PC-3 (cell line): ENCODE data around the gene SYDE2. TPM values are rescaled to one million over a fixed set of nuclear protein-coding genes. Genes with fewer than 3 reads are reported as not detected.

Experiments used
- ATAC-seq: fragments of 200-7000 bp; cut with Tn5 transposase; 2 replicates; pipeline ENCODE4 v1.9.1; 2020; ENCODE audit warnings: mild to moderate bottlenecking, moderate library complexity
- BruUV-seq: library from RNA; stranded (reverse); fragments of 400-500 nt; replicated peaks from 2 replicates; lab custom pipeline; 2021; lab: Mats Ljungman, UMichigan
- CTCF ChIA-PET: fragments of 300-600 bp; sonication (Branson Sonifier 250); formaldehyde crosslinking; loops from one replicate; lab custom pipeline; 2022; ENCODE audit warnings: antibody characterized with exemption; lab: Charles Lee
- POLR2A ChIA-PET: fragments of 300-600 bp; sonication (Branson Sonifier 250); formaldehyde crosslinking; loops from one replicate; lab custom pipeline; 2022; ENCODE audit warnings: antibody characterized with exemption; ENCODE audit not compliant: unreplicated experiment; lab: Charles Lee
- DNase-seq: peaks from one replicate; pipeline ENCODE4 v3.0.0-alpha.2; 2015
- H2AFZ ChIP-seq: fragments of 300-600 bp; sonication (generic); 2 replicates; pipeline ENCODE4 v1.6.0; 2016; ENCODE audit warnings: antibody characterized with exemption, low read length
- H3F3A ChIP-seq: fragments of 300-600 bp; sonication (generic); one replicate; pipeline ENCODE4 v1.6.0; 2017; ENCODE audit warnings: antibody characterized with exemption, low read length, control low read depth, mild to moderate bottlenecking; ENCODE audit not compliant: unreplicated experiment
- H3K27ac ChIP-seq: fragments of 300-600 bp; sonication (generic); 2 replicates; pipeline ENCODE4 v1.5.1; 2016; ENCODE audit warnings: mild to moderate bottlenecking, low read length
- H3K27me3 ChIP-seq: fragments of 300-600 bp; sonication (generic); 2 replicates; pipeline ENCODE4 v1.6.1; 2016; ENCODE audit warnings: low read length, mixed read lengths
- H3K36me3 ChIP-seq: fragments of 300-600 bp; sonication (generic); 2 replicates; pipeline ENCODE4 v1.6.1; 2016; ENCODE audit warnings: low read depth, mixed run types, low read length, mixed read lengths
- H3K4me1 ChIP-seq: fragments of 300-600 bp; sonication (generic); 2 replicates; pipeline ENCODE4 v1.5.1; 2016; ENCODE audit warnings: low read length; ENCODE audit not compliant: insufficient read depth
- H3K4me2 ChIP-seq: fragments of 300-600 bp; sonication (generic); 2 replicates; pipeline ENCODE4 v1.6.0; 2016; ENCODE audit warnings: low read length
- H3K4me3 ChIP-seq: fragments of 300-600 bp; sonication (generic); 2 replicates; pipeline ENCODE4 v1.5.1; 2016; ENCODE audit warnings: mild to moderate bottlenecking, low read length, mixed read lengths
- H3K79me2 ChIP-seq: fragments of 300-600 bp; sonication (generic); 2 replicates; pipeline ENCODE4 v1.6.1; 2017; ENCODE audit warnings: low read length, mixed read lengths
- H3K9ac ChIP-seq: fragments of 300-600 bp; sonication (generic); 2 replicates; pipeline ENCODE4 v1.6.0; 2016; ENCODE audit warnings: mild to moderate bottlenecking, low read length
- H3K9me2 ChIP-seq: fragments of 300-600 bp; sonication (generic); replicated peaks from 2 replicates; pipeline ENCODE4 v1.6.1; 2016; ENCODE audit warnings: mixed run types, low read length, mixed read lengths
- H3K9me3 ChIP-seq: fragments of 300-600 bp; sonication (generic); 2 replicates; pipeline ENCODE4 v1.6.1; 2016; ENCODE audit warnings: low read length, mixed read lengths
- H4K20me1 ChIP-seq: fragments of 300-600 bp; sonication (generic); 2 replicates; pipeline ENCODE4 v1.6.1; 2016; ENCODE audit warnings: low read length, mixed read lengths
- EZH2 ChIP-seq: fragments of 300-600 bp; sonication (generic); IDR thresholded peaks from one replicate; pipeline ENCODE4 v1.6.1; 2017; ENCODE audit warnings: antibody characterized with exemption, mild to moderate bottlenecking, low read length; ENCODE audit not compliant: unreplicated experiment
- EZH2phosphoT487 ChIP-seq: fragments of 300-600 bp; sonication (generic); IDR thresholded peaks from 2 replicates; pipeline ENCODE4 v1.6.1; 2018; ENCODE audit warnings: mild to moderate bottlenecking, antibody characterized with exemption, low read length, borderline replicate concordance
- intact Hi-C: fragments of 100-400 bp; cut with micrococcal nuclease; formaldehyde crosslinking; loops from 2 replicates; pipeline ENCODE4 v1.9.0; 2023
- total RNA-seq: library from RNA; depleted of rRNA; stranded (reverse); fragments of >200 nt; gene quantifications from 2 replicates; pipeline ENCODE4 v1.2.3, GENCODE V29; 2014
- TF ChIP-seq, protein P1 (sequence below): fragments of 300-600 bp; sonication (generic); conservative IDR thresholded peaks from 2 replicates; pipeline ENCODE4 v1.5.1; 2017; ENCODE audit warnings: antibody characterized with exemption, low read depth, mild to moderate bottlenecking, low read length

The SYDE2 gene
- total RNA-seq, 1 experiment from 2014 or later = 4.4 TPM

GRCh38 chr1:85121744-85122143 lies 79.1 kb downstream of the SYDE2 start:
- POLR2A ChIA-PET = no interaction called here
- H3K9ac ChIP-seq = no peak overlapping the region
- no peak overlapping the region for H3K4me3 ChIP-seq
- peaks cover 4% of the 10 kb centered on the region; the same call in 1 of the 2 replicates for H3K4me1 ChIP-seq
- H3K4me2 ChIP-seq = no peak overlapping the region
- intact Hi-C loops = no loop called here
- no peaks in the 10 kb centered on the region for H4K20me1 ChIP-seq
- no peaks in the 10 kb centered on the region for H3K9me2 ChIP-seq
- H3K27me3 ChIP-seq = no peaks in the 10 kb centered on the region
- no peaks in the 10 kb centered on the region for H3F3A ChIP-seq
- H3K9me3 ChIP-seq = no peaks in the 10 kb centered on the region
- CTCF ChIA-PET = no interaction called here
- no peaks in the 10 kb centered on the region for H3K36me3 ChIP-seq
- no peak overlapping the region for H2AFZ ChIP-seq
- no peaks in the 10 kb centered on the region for H3K79me2 ChIP-seq
- TF ChIP-seq, protein P1, sequence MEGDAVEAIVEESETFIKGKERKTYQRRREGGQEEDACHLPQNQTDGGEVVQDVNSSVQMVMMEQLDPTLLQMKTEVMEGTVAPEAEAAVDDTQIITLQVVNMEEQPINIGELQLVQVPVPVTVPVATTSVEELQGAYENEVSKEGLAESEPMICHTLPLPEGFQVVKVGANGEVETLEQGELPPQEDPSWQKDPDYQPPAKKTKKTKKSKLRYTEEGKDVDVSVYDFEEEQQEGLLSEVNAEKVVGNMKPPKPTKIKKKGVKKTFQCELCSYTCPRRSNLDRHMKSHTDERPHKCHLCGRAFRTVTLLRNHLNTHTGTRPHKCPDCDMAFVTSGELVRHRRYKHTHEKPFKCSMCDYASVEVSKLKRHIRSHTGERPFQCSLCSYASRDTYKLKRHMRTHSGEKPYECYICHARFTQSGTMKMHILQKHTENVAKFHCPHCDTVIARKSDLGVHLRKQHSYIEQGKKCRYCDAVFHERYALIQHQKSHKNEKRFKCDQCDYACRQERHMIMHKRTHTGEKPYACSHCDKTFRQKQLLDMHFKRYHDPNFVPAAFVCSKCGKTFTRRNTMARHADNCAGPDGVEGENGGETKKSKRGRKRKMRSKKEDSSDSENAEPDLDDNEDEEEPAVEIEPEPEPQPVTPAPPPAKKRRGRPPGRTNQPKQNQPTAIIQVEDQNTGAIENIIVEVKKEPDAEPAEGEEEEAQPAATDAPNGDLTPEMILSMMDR = no peak
- TF ChIP-seq EZH2 = no peak
- no peak for TF ChIP-seq EZH2phosphoT487
- ATAC-seq (peak; percentile 55), DNase-seq (peak; percentile 22)
- no peak overlapping the region for H3K27ac ChIP-seq
- BruUV-seq = no TSS peak

DNA sequence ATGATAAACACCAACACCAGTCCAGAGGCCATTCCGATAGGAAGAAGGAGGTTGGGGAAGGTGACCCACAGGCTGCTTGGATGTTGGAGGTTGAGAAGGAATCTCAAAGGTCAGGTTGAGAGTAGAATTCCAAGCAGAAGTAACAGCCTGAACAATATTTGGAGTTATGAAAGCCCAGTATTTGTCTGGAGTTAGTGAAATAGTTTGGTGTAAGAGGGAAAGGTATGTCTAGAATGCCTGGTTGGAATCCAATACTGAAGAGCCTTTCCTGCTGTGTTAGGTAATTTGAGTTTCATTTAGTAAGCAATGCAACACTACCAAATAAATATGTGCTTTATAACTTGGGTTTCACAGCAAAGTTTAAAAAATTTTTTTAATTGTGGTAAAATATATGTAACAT lies 82.1 kb downstream of the SYDE2 start:
- BruUV-seq = no TSS peak
- Histone ChIP-seq H3K79me2 (no peaks in the 10 kb centered on the region), H3K4me3 (no peak overlapping the region), H3K36me3 (no peaks in the 10 kb centered on the region), H3K4me2 (no peak overlapping the region), H3K9me3 (no peaks in the 10 kb centered on the region), H3K9ac (no peak overlapping the region), H3K27ac (no peak overlapping the region), H3K9me2 (no peaks in the 10 kb centered on the region), H2AFZ (no peak overlapping the region), H4K20me1 (no peaks in the 10 kb centered on the region), H3K4me1 (peaks cover 6% of the 10 kb centered on the region; the same call in 1 of the 2 replicates), H3K27me3 (no peaks in the 10 kb centered on the region), H3F3A (no peaks in the 10 kb centered on the region)
- intact Hi-C loops = no loop called here
- DNase-seq (no peak), ATAC-seq (no peak)
- ChIA-PET POLR2A (no interaction called here), CTCF (no interaction called here)
- TF ChIP-seq, protein P1 = no peak
- TF ChIP-seq EZH2phosphoT487 (no peak), EZH2 (no peak)

DNA sequence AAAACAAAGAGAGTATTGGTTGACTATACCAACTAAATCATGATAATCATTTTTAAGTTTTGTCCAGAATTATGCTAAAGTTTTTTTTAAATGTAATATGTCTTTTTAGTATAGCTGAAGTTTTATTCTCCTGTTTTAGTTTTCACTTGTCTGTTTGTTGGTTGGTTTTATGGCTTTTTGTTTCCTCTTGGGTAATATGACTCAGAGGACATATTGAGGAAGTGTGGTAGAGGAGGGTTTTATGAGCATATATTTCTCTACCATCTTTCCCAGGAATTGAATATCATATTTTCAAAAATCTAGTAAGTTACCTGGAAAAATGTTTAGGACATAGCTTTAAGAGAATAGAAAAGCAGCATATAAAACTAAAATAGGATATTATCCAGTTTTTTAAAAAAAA lies 84.0 kb downstream of the SYDE2 start:
- Histone ChIP-seq H3K27me3 (no peaks in the 10 kb centered on the region), H3F3A (no peaks in the 10 kb centered on the region), H3K27ac (no peak overlapping the region), H3K4me2 (peak overlapping the region; percentile 44), H3K4me1 (peaks cover 6% of the 10 kb centered on the region; the same call in 1 of the 2 replicates), H4K20me1 (no peaks in the 10 kb centered on the region), H3K79me2 (no peaks in the 10 kb centered on the region), H3K36me3 (no peaks in the 10 kb centered on the region), H2AFZ (no peak overlapping the region), H3K9me3 (no peaks in the 10 kb centered on the region), H3K4me3 (no peak overlapping the region), H3K9me2 (no peaks in the 10 kb centered on the region), H3K9ac (no peak overlapping the region)
- intact Hi-C loops = no loop called here
- DNase-seq = peak; percentile 58
- ChIA-PET CTCF (no interaction called here), POLR2A (interaction anchor here (0.6 to 0.7 kb wide), 2 partner anchors 143 to 248 kb away, joined by 3 to 4 read pairs; partner anchors contain the start of gene C1orf52)
- BruUV-seq = no TSS peak
- ATAC-seq = peak; percentile 75
- no peak for TF ChIP-seq EZH2phosphoT487
- TF ChIP-seq, protein P1 = no peak
- TF ChIP-seq EZH2 = no peak
